Activated naive CD4-positive, alpha-beta T cell treated with anti-CD3 and anti-CD28 coated beads, Interleukin-2, amount 50 U/mL, for 24 hours (primary cell): ENCODE measurements around the gene RPL36.

Source experiments
- H3K27ac Mint-ChIP-seq: one replicate; pipeline ENCODE4 v1.8.0; 2021; ENCODE audit warnings: mild to moderate bottlenecking, mixed read lengths
- H3K27me3 Mint-ChIP-seq: one replicate; pipeline ENCODE4 v1.8.0; 2021; ENCODE audit warnings: mixed read lengths
- H3K36me3 Mint-ChIP-seq: one replicate; pipeline ENCODE4 v1.8.0; 2021; ENCODE audit warnings: mixed read lengths
- H3K4me1 Mint-ChIP-seq: one replicate; pipeline ENCODE4 v1.8.0; 2021; ENCODE audit warnings: mixed read lengths
- H3K4me3 Mint-ChIP-seq: one replicate; pipeline ENCODE4 v1.8.0; 2021; ENCODE audit warnings: mild to moderate bottlenecking, mixed read lengths
- H3K9me3 Mint-ChIP-seq: one replicate; pipeline ENCODE4 v1.8.0; 2021; ENCODE audit warnings: mixed read lengths

RPL36 gene

GRCh38 chr19:5705552-5705951, 15.5 kb downstream of the RPL36 start:
- H3K27me3 Mint-ChIP-seq = no peaks in the 10 kb centered on the region
- no peak overlapping the region for H3K4me3 Mint-ChIP-seq
- H3K9me3 Mint-ChIP-seq = no peaks in the 10 kb centered on the region
- no peak overlapping the region for H3K27ac Mint-ChIP-seq
- H3K36me3 Mint-ChIP-seq = peaks cover 9% of the 10 kb centered on the region
- H3K4me1 Mint-ChIP-seq = peaks cover 3% of the 10 kb centered on the region

- Mint-ChIP-seq H3K27ac (no peak overlapping the region), H3K36me3 (peaks cover 4% of the 10 kb centered on the region), H3K27me3 (no peaks in the 10 kb centered on the region), H3K4me3 (no peak overlapping the region), H3K9me3 (no peaks in the 10 kb centered on the region), H3K4me1 (peaks cover 3% of the 10 kb centered on the region)
Observed at GRCh38 chr19:5706876-5707573, 16.9 kb downstream of the RPL36 start.

GRCh38 chr19:5707576-5708575, 17.8 kb downstream of the RPL36 start:
- H3K9me3 Mint-ChIP-seq = no peaks in the 10 kb centered on the region
- H3K4me3 Mint-ChIP-seq = no peak overlapping the region
- H3K27me3 Mint-ChIP-seq = no peaks in the 10 kb centered on the region

GRCh38 chr19:5711025-5711424, 20.9 kb downstream of the RPL36 start:
- H3K27me3 Mint-ChIP-seq = no peaks in the 10 kb centered on the region
- no peak overlapping the region for H3K4me3 Mint-ChIP-seq
- H3K27ac Mint-ChIP-seq = no peak overlapping the region
- H3K36me3 Mint-ChIP-seq = peaks cover 7% of the 10 kb centered on the region
- H3K4me1 Mint-ChIP-seq = peaks cover 5% of the 10 kb centered on the region
- H3K9me3 Mint-ChIP-seq = no peaks in the 10 kb centered on the region

More at GRCh38 chr19:5707576-5708575, 17.8 kb downstream of the RPL36 start:
- Mint-ChIP-seq H3K36me3 (peaks cover 4% of the 10 kb centered on the region), H3K27ac (no peak overlapping the region), H3K4me1 (peaks cover 3% of the 10 kb centered on the region)

- Mint-ChIP-seq H3K27me3 (no peaks in the 10 kb centered on the region), H3K4me1 (peaks cover 9% of the 10 kb centered on the region), H3K27ac (no peak overlapping the region), H3K36me3 (peaks cover 7% of the 10 kb centered on the region), H3K4me3 (no peak overlapping the region), H3K9me3 (no peaks in the 10 kb centered on the region)
Observed at GRCh38 chr19:5711713-5712161, 21.6 kb downstream of the RPL36 start.

GRCh38 chr19:5713228-5713627, 23.1 kb downstream of the RPL36 start:
- no peak overlapping the region for H3K27ac Mint-ChIP-seq
- no peaks in the 10 kb centered on the region for H3K27me3 Mint-ChIP-seq

GRCh38 chr19:5714816-5715215, 24.7 kb downstream of the RPL36 start:
- Mint-ChIP-seq H3K4me1 (peaks cover 28% of the 10 kb centered on the region), H3K4me3 (no peak overlapping the region), H3K27me3 (no peaks in the 10 kb centered on the region), H3K9me3 (no peaks in the 10 kb centered on the region), H3K36me3 (peaks cover 14% of the 10 kb centered on the region), H3K27ac (no peak overlapping the region)

More at GRCh38 chr19:5713228-5713627, 23.1 kb downstream of the RPL36 start:
- H3K4me1 Mint-ChIP-seq = peaks cover 22% of the 10 kb centered on the region
- peaks cover 11% of the 10 kb centered on the region for H3K36me3 Mint-ChIP-seq
- no peak overlapping the region for H3K4me3 Mint-ChIP-seq
- H3K9me3 Mint-ChIP-seq = no peaks in the 10 kb centered on the region

- Mint-ChIP-seq H3K4me1 (peaks cover 28% of the 10 kb centered on the region), H3K36me3 (peaks cover 14% of the 10 kb centered on the region), H3K27me3 (no peaks in the 10 kb centered on the region), H3K4me3 (peak overlapping the region; percentile 89), H3K9me3 (no peaks in the 10 kb centered on the region), H3K27ac (peak overlapping the region; percentile 90)
Observed at GRCh38 chr19:5717215-5717935, 27.3 kb downstream of the RPL36 start.

GRCh38 chr19:5718037-5718578, 28.0 kb downstream of the RPL36 start:
- Mint-ChIP-seq H3K27me3 (no peaks in the 10 kb centered on the region), H3K4me1 (peaks cover 28% of the 10 kb centered on the region), H3K27ac (peak overlapping the region; percentile 90), H3K4me3 (peak overlapping the region; percentile 89), H3K36me3 (peaks cover 14% of the 10 kb centered on the region), H3K9me3 (no peaks in the 10 kb centered on the region)

GRCh38 chr19:5718579-5719273, 28.6 kb downstream of the RPL36 start:
- peaks cover 14% of the 10 kb centered on the region for H3K36me3 Mint-ChIP-seq
- no peaks in the 10 kb centered on the region for H3K27me3 Mint-ChIP-seq
- peaks cover 28% of the 10 kb centered on the region for H3K4me1 Mint-ChIP-seq
- peak overlapping the region; percentile 89 for H3K4me3 Mint-ChIP-seq
- H3K27ac Mint-ChIP-seq = peak overlapping the region; percentile 90
- H3K9me3 Mint-ChIP-seq = no peaks in the 10 kb centered on the region

- peaks cover 11% of the 10 kb centered on the region for H3K36me3 Mint-ChIP-seq
- peak overlapping the region; percentile 94 for H3K27ac Mint-ChIP-seq
- peak overlapping the region; percentile 89 for H3K4me3 Mint-ChIP-seq
- H3K9me3 Mint-ChIP-seq = no peaks in the 10 kb centered on the region
- no peaks in the 10 kb centered on the region for H3K27me3 Mint-ChIP-seq
- H3K4me1 Mint-ChIP-seq = peaks cover 28% of the 10 kb centered on the region
Observed at GRCh38 chr19:5719274-5719960, 29.3 kb downstream of the RPL36 start.

GRCh38 chr19:5719961-5720790, 30.1 kb downstream of the RPL36 start, which contains the start of the genes CATSPERD and LONP1:
TSS of gene CATSPERD (plus strand) at chr19:5720637. CDS start at chr19:5720738, 101 bp downstream.
TSS of gene LONP1 (minus strand) at chr19:5720146. CDS start at chr19:5720132, 14 bp downstream.
- Mint-ChIP-seq H3K36me3 (peaks cover 11% of the 10 kb centered on the region), H3K27me3 (no peaks in the 10 kb centered on the region), H3K9me3 (no peaks in the 10 kb centered on the region), H3K4me3 (peak within 1 kb of the TSS; percentile 89), H3K27ac (peak within 1 kb of the TSS; percentile 94), H3K4me1 (peaks cover 28% of the 10 kb centered on the region)

GRCh38 chr19:5727453-5728050, 37.5 kb downstream of the RPL36 start:
- Mint-ChIP-seq H3K4me3 (no peak overlapping the region), H3K27ac (peak overlapping the region; percentile 26)

More at GRCh38 chr19:5727453-5728050, 37.5 kb downstream of the RPL36 start:
- Mint-ChIP-seq H3K4me1 (no peaks in the 10 kb centered on the region), H3K36me3 (no peaks in the 10 kb centered on the region), H3K27me3 (no peaks in the 10 kb centered on the region), H3K9me3 (no peaks in the 10 kb centered on the region)
